GM19328 (cell line): ENCODE measurements around the gene BLOC1S1.
"Not testable (repeated sequence)": the region's sequence is repeated elsewhere in the genome, so short reads cannot be mapped to it uniquely, and the experiment has no call there.

Experiments
- ATAC-seq: cut with Tn5 transposase; IDR thresholded peaks from one replicate; pipeline ENCODE4 v1.9.1; 2021; ENCODE audit warnings: mild to moderate bottlenecking, moderate library complexity; ENCODE audit not compliant: unreplicated experiment

Gene BLOC1S1

DNA sequence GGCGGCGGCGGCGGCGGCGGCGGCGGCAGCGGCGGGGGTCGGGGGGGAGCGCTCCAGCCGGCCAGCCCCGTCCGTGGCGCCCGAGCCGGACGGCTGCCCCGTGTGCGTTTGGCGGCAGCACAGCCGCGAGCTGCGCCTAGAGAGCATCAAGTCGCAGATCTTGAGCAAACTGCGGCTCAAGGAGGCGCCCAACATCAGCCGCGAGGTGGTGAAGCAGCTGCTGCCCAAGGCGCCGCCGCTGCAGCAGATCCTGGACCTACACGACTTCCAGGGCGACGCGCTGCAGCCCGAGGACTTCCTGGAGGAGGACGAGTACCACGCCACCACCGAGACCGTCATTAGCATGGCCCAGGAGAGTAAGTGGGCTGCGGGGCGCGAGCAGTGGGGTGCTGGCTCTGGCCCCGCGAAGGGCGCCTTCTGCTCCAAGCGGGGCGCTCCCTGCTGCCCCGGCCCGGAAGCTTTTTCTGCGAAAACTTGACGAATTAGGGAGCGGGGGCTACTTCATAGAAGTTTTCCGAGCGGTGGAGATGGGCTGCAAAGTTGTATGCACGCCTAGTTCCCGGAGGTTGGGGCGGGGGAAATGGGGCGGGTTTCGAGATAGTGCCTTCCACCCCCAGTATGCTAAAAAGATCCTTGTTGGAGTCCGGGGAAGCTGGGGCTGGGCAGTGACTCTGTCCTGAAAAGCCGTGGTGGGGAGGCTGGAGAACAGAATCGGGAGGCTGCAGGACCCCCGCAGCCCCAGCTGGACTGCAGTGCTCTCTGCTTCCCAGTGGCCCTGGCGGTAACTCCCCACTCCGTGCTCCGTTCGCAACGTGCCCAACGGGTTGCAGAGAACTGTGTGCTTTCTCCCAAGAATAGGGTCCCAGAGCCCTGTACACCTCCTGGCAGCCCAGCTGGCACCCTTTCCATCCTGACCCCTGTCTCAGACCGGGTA lies 27.8 kb downstream of the BLOC1S1 start:
- peak; percentile 49 for ATAC-seq

DNA sequence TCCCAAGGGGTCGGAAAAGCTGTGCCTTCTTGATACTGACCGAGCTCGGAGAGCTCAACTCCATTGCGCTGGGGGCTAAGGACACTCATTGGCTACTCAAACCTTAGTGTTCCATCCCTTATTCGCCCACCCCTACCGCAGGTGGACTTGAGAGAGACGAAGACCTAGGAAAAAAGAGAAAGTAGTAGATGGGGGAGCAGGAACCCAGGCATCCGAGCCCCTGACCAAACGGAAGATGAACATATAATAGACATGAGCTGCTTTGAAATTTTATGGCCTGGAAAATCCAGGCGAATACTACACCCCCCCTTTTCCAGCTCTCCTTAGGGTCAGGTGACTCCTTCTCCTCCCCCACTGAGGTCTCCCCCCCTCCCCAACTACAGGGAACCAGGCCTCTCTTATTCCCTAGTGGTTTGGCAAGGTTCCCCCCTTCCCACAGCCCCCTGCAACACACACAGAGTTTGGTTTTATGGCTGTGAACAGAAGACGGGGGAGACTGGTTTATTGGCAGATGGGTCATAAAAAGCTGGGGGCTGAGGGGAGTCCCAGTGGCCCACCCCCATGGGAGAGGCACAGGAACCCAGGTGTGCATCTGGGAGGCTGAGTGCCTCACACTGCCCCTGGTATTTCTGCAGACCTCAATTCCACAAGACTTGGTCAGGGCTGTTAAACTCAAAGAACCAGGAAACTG lies 28.6 kb downstream of the BLOC1S1 start:
- no peak for ATAC-seq

DNA sequence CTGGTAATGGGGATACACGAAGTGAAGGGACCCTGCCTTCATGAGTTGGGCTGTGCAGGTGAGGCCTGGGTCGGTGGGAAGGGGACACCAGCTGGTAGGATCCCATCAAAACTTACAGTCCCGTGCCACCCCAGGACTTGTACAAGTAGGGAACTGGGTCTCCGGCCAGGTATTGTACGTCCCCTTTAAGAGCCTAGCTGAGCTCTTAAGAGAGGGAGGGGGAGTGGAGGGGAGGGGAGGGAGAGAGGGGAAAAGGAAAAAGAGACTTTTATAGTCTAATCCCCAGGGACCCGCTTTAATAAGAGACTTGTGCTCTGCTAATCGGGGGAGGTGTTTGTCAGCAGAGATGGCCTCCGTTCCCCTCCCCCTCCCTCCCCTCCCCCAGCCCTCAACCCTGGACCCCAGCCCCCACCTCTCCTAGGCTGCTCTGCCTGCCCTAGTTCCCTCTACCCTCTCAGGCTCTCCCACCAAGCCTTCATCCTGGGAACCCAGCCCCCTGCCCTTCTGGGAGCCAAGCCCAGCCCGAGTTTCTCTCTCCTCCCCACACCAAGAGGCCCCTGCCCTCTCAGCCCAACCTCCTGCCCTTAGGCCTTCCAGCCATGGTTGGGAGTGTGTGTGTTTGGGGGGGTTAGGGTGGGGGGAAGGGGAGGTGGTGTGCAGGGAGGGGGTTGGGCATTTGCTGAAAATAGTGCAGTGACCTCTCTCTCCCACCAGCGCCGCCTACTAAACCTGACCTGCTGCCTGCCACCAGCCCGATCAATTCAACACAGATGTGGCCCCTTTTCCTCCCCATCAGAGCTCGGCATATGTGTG lies 29.7 kb downstream of the BLOC1S1 start:
- ATAC-seq, result no peak

DNA sequence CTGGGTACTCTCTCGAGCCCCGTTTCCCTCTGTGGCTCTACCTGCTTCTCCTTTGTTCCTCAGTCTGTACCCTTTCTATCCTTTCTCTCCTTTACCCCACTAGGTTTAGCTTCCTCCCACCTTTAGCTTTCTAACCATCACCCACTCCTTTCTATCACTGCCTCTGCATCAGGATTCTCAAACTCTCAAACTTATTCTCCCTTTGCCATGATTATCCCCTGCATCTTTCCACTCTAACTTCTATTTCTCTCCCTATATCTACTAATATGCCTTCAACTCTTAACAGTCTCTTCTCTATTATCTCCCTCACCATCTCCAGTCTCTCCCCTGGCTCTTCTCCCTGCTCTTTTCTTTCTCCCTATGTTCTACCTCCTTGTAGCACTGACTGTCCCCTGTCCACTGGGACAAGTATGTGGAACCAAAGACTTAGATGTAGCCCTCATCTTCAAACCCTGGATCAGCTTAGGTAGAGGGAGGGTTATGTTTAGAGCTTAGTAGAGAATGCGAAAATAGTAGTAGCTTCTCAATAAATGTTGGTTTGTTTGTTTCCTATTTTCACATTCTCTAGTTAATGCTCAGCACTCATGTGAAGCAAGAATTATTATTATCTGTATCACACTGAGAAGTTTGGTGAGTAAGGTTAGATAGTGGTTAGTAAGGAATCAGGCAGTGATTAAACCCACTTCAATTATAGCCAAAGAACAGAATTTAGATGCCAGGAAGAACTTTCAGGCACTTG lies 30.5 kb downstream of the BLOC1S1 start:
- no peak for ATAC-seq

DNA sequence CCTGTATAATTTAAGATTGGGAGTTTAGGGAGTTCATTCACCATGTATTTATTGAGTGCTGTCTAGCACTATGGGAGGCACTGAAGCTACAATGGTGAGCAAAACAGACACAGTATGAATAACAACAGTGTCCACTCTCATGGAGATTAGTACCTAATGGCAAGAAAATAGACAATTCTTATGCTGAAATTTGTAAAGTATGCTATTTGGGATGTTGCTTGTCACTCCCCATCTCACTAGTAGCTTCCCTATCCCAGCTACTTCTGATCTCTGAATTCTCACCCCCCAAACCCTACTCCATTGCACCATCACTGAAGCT lies 31.0 kb downstream of the BLOC1S1 start:
- ATAC-seq, result no peak

DNA sequence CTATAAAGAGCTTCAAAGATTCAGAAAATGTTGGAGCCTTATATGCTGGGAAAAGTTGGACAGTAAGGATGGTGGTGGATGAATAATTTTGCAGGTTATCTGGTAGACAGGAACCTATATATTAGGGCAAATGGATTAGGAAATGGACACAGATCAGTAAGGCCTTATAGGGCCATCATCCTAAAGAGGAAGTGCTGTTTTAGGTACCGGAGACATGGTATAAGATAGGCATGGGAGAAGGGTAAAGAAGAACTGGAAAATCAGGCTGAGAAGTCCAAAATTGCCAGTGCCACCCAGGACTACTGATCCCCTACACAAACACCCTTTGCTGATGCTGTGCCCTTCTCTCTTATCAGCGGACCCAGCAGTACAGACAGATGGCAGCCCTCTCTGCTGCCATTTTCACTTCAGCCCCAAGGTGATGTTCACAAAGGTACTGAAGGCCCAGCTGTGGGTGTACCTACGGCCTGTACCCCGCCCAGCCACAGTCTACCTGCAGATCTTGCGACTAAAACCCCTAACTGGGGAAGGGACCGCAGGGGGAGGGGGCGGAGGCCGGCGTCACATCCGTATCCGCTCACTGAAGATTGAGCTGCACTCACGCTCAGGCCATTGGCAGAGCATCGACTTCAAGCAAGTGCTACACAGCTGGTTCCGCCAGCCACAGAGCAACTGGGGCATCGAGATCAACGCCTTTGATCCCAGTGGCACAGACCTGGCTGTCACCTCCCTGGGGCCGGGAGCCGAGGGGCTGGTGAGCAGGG lies 32.6 kb downstream of the BLOC1S1 start:
- ATAC-seq, result no peak

DNA sequence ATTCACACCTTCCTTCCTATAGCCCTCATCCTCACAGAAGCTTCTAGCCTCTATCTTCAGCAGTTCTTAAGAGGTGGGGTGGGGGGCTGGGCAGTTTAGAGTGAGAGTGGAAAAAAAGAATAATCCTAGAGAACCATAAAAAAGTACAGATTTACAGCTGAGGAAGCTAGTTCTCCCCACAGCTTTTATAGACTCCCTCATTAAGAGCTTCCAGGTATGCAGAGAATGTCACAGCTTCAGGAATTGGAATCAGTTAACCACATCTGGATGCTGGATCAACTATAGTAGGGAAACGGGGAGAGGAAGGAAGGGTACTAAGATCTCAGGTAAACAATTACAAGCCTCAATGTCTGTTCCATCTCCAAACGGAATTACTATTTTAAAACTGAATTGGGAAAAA lies 39.4 kb downstream of the BLOC1S1 start:
- ATAC-seq, result no peak

DNA sequence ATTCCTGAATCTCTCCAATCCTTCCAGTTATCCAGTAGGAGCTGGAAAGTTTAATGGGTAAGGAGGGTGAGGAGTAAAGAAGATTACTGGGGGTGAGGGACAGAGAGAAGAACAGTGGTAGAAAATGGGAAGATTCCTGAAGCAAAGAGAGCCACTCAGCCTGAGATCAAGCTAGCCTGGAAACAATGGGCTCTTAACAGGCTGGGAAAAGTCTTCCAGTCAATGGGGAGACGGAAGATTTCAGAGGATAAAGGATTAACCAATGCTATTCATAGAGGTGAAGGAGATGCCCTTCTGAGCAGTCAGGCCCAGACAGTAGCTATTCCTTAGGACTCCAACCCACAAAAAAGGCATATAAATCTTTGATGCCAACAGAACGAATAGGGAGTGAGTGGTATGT lies 41.9 kb downstream of the BLOC1S1 start:
- ATAC-seq, result no peak

DNA sequence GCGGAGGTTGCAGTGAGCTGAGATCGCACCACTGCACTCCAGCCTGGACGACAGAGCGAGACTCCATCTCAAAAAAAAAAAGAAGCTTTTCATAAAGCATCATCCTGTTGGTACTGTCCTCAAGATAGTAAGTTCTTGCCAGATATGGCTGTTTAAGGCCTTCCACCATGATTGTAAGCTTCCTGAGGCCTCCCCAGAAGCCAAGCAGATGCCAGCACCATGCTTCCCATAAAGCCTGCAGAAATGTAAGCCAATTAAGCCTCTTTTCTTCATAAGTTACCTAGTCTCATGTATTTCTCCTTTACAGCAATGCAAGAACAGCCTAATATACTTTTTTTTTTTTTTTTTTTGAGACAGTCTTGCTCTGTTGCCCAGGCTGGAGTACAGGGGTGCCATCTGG lies 42.7 kb downstream of the BLOC1S1 start:
- not testable (repeated sequence) for ATAC-seq

DNA sequence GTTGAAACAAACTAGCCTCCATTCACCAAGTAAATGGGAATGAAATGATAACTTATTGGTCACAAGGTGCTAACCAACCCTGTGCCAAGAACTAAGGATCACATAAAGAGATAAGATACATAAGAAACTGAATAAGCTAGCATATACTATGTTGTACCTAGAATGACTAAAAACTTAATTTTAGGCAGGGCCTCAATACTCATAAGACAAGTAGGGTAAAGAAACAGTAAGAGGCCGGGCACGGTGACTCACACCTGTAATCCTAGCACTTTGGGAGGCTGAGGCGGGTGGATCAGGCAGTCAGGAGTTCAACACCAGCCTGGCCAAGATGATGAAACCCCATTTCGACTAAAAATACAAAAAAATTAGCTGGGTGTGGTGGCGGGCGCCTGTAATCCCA lies 44.8 kb downstream of the BLOC1S1 start:
- no peak for ATAC-seq

DNA sequence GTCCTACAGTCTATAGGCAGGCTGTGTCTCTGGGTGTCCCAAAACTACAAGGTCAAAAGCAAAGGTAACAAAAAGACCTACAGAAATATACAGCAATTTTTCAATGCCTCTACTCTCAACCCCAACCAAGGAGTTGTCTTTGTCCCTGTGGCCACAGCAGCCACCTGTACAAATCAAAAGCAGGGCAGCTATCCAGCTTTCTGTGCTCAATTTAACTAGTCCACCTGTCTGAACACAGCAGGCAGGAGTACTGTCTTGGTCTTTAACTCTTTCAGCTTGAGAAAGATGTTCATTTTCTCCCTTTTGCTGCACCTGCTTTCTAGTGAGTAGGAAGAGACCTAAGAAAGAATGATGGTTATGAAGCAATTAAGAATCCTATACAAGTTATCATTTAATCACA lies 46.8 kb downstream of the BLOC1S1 start:
- ATAC-seq, result no peak

DNA sequence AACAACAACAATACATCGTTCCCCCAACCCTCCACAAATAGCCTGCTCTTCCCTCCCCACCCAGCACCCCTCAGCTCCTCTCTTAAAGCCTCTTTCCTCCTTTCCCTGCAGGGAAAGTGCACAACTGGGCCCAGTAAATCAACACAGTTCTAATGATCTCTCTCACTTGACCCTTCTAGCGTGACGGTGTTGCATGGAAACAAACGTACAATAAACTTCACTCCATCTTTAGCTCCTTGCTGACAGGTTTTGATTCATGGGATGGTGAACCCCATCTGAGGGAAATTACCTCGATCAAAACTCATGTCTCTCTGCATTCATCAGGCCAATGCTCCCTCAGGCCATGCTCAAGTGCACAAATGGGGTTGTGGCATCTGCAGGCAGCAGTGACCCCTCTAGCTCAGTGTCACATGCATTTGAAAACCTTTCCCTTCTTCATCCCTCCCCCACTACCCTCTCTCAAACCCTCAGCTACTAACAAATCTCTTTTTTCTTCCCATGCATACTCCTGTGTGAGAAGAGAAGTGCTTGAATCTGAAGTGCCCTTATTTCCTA lies 50.0 kb downstream of the BLOC1S1 start:
- ATAC-seq, result no peak

DNA sequence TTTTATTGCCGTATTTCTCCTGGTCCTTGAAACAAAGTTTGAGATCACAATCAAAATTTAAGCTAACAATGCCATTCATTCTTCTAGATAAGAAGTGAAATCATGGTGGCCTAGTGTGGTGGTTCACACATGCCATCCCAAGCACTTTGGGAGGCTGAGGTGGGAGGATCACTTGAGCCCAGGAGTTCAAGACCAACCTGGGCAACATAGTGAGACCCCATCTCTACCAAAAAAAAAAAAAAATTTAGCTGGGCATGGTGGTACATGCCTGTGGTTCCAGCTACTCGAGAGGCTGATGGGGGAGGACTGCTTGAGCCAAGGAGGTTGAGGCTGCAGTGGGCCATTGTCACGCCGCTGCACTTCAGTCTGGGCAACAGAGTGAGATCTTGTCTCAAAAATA lies 51.3 kb downstream of the BLOC1S1 start:
- no peak for ATAC-seq
